HepG2 (cell line): ENCODE measurements around the gene ZNF792. TPM values are rescaled to one million over a fixed set of nuclear protein-coding genes. Genes with fewer than 3 reads are reported as not detected.
"Not testable (repeated sequence)": the region's sequence is repeated elsewhere in the genome, so short reads cannot be mapped to it uniquely, and the experiment has no call there.

Source experiments
- ATAC-seq: fragments of 200-7000 bp; cut with Tn5 transposase; 3 replicates; pipeline ENCODE4 v1.9.1; 2020; ENCODE audit warnings: mild to moderate bottlenecking, moderate library complexity
- BruUV-seq: library from RNA; stranded (reverse); fragments of 400-500 nt; replicated peaks from 2 replicates; lab custom pipeline; 2021; lab: Mats Ljungman, UMichigan
- CTCF ChIA-PET: fragments of 300-600 bp; formaldehyde crosslinking; extraction: SDS; loops from one replicate; lab custom pipeline; 2021; ENCODE audit warnings: low total read pairs, inconsistent platforms, low intra/inter-chr PET ratio; lab: Yijun Ruan, JAX
- POLR2A ChIA-PET: fragments of 350-600 bp; sonication (Branson Sonifier 250); formaldehyde crosslinking; loops from one replicate; lab custom pipeline; 2020; ENCODE audit warnings: antibody characterized with exemption, inconsistent platforms; lab: Yijun Ruan, JAX
- DNase-seq: peaks from one replicate; pipeline ENCODE4 v3.0.0-alpha.2; 2015; ENCODE audit warnings: low spot score
- FAIRE-seq: peaks from 3 replicates; lab custom pipeline; 2011; peaks lifted over from hg19 to GRCh38; lab: Jason Lieb, UNC
- H2AFZ ChIP-seq: one replicate; pipeline ENCODE4 v1.6.1; 2011; ENCODE audit warnings: low read length, inconsistent platforms
- H3K27ac ChIP-seq: fragments of 300-600 bp; 3 replicates; pipeline ENCODE4 v1.8.0; 2011; ENCODE audit warnings: mixed run types, mild to moderate bottlenecking, mixed read lengths, low read length, inconsistent platforms; ENCODE audit not compliant: insufficient read depth; ENCODE audit errors: extremely low read length
- H3K27me3 ChIP-seq, 2 experiments: fragments of 200-600 bp in 1 of 2; 2 replicates in 1 of 2; 3 replicates in 1 of 2; pipeline versions ENCODE4 v1.6.0 to v1.8.0; 2011; ENCODE audit warnings: low read length in 2 of 2, mild to moderate bottlenecking in 2 of 2, moderate library complexity in 2 of 2, inconsistent platforms in 1 of 2; ENCODE audit not compliant: insufficient read depth in 2 of 2, control insufficient read depth in 1 of 2
- H3K36me3 ChIP-seq, 2 experiments: fragments of 200-600 bp in 1 of 2; replicated peaks in 1 of 2; 2 replicates in 1 of 2; 3 replicates in 1 of 2; pipeline versions ENCODE4 v1.5.1 to v1.8.0; 2011; ENCODE audit warnings: low read length in 2 of 2, inconsistent platforms in 1 of 2; ENCODE audit not compliant: insufficient read depth in 2 of 2, control insufficient read depth in 1 of 2
- H3K4me1 ChIP-seq: 2 replicates; pipeline ENCODE4 v1.5.1; 2012; ENCODE audit warnings: low read length, inconsistent platforms; ENCODE audit not compliant: insufficient read depth
- H3K4me2 ChIP-seq: 2 replicates; pipeline ENCODE4 v1.6.0; 2011; ENCODE audit warnings: low read depth, low read length, inconsistent platforms
- H3K4me3 ChIP-seq, 3 experiments: fragments of 200-600 bp in 1 of 3; sonication (generic), shearing (Covaris generic) in 1 of 3; replicated peaks in 1 of 3; 2 replicates each; pipeline ENCODE4 v1.5.1; 2011 to 2016; ENCODE audit warnings: low read length in 3 of 3, inconsistent platforms in 2 of 3, low read depth in 2 of 3, mild to moderate bottlenecking in 2 of 3, control low read depth in 1 of 3, mixed read lengths in 1 of 3; ENCODE audit not compliant: insufficient read depth in 1 of 3
- H3K79me2 ChIP-seq: one replicate; pipeline ENCODE4 v1.6.1; 2011; ENCODE audit warnings: low read length, inconsistent platforms; ENCODE audit not compliant: insufficient read depth
- H3K9ac ChIP-seq: 2 replicates; pipeline ENCODE4 v1.6.0; 2011; ENCODE audit warnings: mild to moderate bottlenecking, low read depth, low read length, inconsistent platforms; ENCODE audit not compliant: insufficient read depth
- H3K9me3 ChIP-seq: 2 replicates; pipeline ENCODE4 v1.5.1; 2012; ENCODE audit warnings: mild to moderate bottlenecking, low read length
- H4K20me1 ChIP-seq: 2 replicates; pipeline ENCODE4 v1.6.0; 2011; ENCODE audit warnings: inconsistent platforms, mild to moderate bottlenecking, low read length, moderate library complexity; ENCODE audit not compliant: insufficient read depth
- DMAP1 ChIP-seq: IDR thresholded peaks from 2 replicates; pipeline ENCODE4 v1.6.1; 2016
- NR2F6 ChIP-seq, 2 experiments: IDR thresholded peaks; 2 replicates each; pipeline ENCODE4 v1.6.1; 2016; ENCODE audit warnings: antibody characterized with exemption in 1 of 2, mild to moderate bottlenecking in 1 of 2
- PHF21A ChIP-seq: sonication (generic); formaldehyde crosslinking; IDR thresholded peaks from 2 replicates; pipeline ENCODE4 v1.5.0; 2020; ENCODE audit warnings: mild to moderate bottlenecking, missing genetic modification reagents
- TARDBP ChIP-seq: sonication (generic); formaldehyde crosslinking; IDR thresholded peaks from 2 replicates; pipeline ENCODE4 v1.8.0; 2022; ENCODE audit warnings: mild to moderate bottlenecking, missing genetic modification reagents
- XRCC5 ChIP-seq: fragments of 200-400 bp; formaldehyde crosslinking; optimal IDR thresholded peaks from 2 replicates; pipeline ENCODE3; 2017; ENCODE audit warnings: mild to moderate bottlenecking, low read length
- ZBTB1 ChIP-seq: sonication (generic); formaldehyde crosslinking; IDR thresholded peaks from 2 replicates; pipeline ENCODE4 v1.4.0; 2020; ENCODE audit warnings: missing genetic modification reagents, borderline replicate concordance
- ZNF121 ChIP-seq: sonication (generic); formaldehyde crosslinking; IDR thresholded peaks from 2 replicates; pipeline ENCODE4 v1.5.0; 2020; ENCODE audit warnings: mild to moderate bottlenecking, missing genetic modification reagents
- ZNF136 ChIP-seq: sonication (generic); formaldehyde crosslinking; IDR thresholded peaks from 2 replicates; pipeline ENCODE4 v1.8.1; 2022; ENCODE audit warnings: low read depth, mild to moderate bottlenecking, moderate library complexity, missing genetic modification reagents
- ZNF232 ChIP-seq: sonication (generic); formaldehyde crosslinking; IDR thresholded peaks from 2 replicates; pipeline ENCODE4 v1.4.0; 2020; ENCODE audit warnings: missing genetic modification reagents, borderline replicate concordance
- ZNF577 ChIP-seq: sonication (generic); formaldehyde crosslinking; IDR thresholded peaks from 2 replicates; pipeline ENCODE4 v1.4.0; 2020; ENCODE audit warnings: mild to moderate bottlenecking, low read depth, missing genetic modification reagents, borderline replicate concordance
- ZNF607 ChIP-seq: sonication (generic); formaldehyde crosslinking; IDR thresholded peaks from 2 replicates; pipeline ENCODE4 v1.5.1; 2020; ENCODE audit warnings: missing genetic modification reagents, mild to moderate bottlenecking, borderline replicate concordance
- ZNF83 ChIP-seq: sonication (generic); formaldehyde crosslinking; IDR thresholded peaks from 2 replicates; pipeline ENCODE4 v1.4.0; 2020; ENCODE audit warnings: missing genetic modification reagents, mild to moderate bottlenecking, borderline replicate concordance
- WGBS: methylation state at CpG from one replicate; pipeline ENCODE4 v1.1.6; 2017; ENCODE audit warnings: low lambda C conversion rate; 5-methylcytosine and 5-hydroxymethylcytosine counted together
- in situ Hi-C: cut with HindIII; loops from 2 replicates; pipeline ENCODE4 v1.10.0; 2017; ENCODE audit warnings: low pct_unique_long_range_greater_than_20kb; ENCODE audit not compliant: extremely low pct_ligation_motif_present
- intact Hi-C: fragments of 100-400 bp; cut with micrococcal nuclease; formaldehyde crosslinking; loops from one replicate; pipeline ENCODE4 v1.10.0; 2022; ENCODE audit not compliant: unreplicated experiment
- polyA plus RNA-seq, 8 experiments: library from polyadenylated mRNA; depleted of rRNA in 3 of 8; stranded (reverse) in 7 of 8; unstranded in 1 of 8; fragments of >200 nt; fragmentation: Illumina TruSeq in 4 of 8; extraction: Trizol in 4 of 8; gene quantifications; 2 replicates each; pipeline versions ENCODE4 v1.2.1 to v1.2.3, GENCODE V29; 2011 to 2016; ENCODE audit warnings: low read depth in 4 of 8, missing spikeins in 1 of 8, mixed read lengths in 1 of 8; ENCODE audit not compliant: insufficient read depth in 1 of 8
- total RNA-seq, 5 experiments: library from RNA; depleted of rRNA; stranded (reverse); fragments of >200 nt; fragmentation: Illumina TruSeq; extraction: Trizol; gene quantifications; 2 replicates each; pipeline ENCODE4 v1.2.3, GENCODE V29; 2016; ENCODE audit warnings: low read depth in 1 of 5
- TF ChIP-seq, protein P1 (sequence below): sonication (generic); formaldehyde crosslinking; IDR thresholded peaks from 2 replicates; pipeline ENCODE4 v1.5.0; 2020; ENCODE audit warnings: missing genetic modification reagents

Gene ZNF792
- total and polyA plus RNA-seq, 2 of the 13 experiments (the other 11 are each of a cell fraction or from before 2014, with no cell fraction given), result 5.5 to 11.5 TPM

DNA sequence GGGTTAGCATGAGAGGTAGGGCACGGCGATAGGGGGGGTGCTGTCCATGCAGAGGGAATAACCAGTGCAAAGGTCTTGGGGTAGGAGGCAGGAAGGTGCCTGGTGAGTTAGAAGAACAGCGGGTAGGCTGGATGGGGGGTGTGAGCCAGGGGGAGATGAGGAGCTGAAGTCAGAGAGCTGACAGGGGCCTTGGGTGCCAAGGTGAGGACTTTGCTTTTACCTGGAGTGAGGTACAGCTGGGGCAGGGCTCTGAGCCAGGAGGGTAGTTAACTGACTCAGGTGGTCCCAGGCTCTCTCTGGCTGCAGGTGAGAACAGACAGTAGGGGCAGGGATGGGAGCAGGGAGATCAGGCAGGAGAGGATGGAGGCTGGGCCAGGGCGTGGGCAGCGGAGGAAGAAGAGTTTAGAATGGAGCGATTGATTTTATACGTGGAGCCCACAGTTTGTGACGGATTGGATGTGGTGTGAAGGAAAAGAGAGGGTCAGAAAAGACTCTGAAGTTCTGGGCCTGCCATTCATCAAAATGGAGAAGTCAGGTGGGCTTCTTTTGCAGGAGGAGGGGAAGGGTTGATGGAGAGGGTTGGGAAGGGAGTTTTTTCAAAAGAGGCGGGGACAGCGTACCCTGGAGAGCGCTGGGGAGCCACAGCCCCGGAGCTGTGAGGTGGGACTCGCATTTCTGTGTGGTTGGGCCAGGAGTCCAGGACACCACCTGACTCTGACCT is 34.9 kb upstream of the ZNF792 start (continued):
- TF ChIP-seq ZBTB1 (no peak), XRCC5 (no peak), ZNF607 (CRISPR knock-in tag) (no peak), TARDBP (CRISPR knock-in tag) (no peak), PHF21A (CRISPR knock-in tag) (no peak), ZNF577 (CRISPR knock-in tag) (no peak), DMAP1 (no peak; the same call in 1 of the 2 replicates), ZNF232 (CRISPR knock-in tag) (no peak), NR2F6 (IDR thresholded peaks at IDR 0.05) (peak; percentile 44; the same call in 1 of the 2 replicates), NR2F6 (CRISPR knock-in tag; IDR thresholded peaks at IDR 0.05) (peak; percentile 61; the same call in 1 of the 2 replicates), ZNF83 (CRISPR knock-in tag) (no peak), ZNF136 (no peak)
- TF ChIP-seq, protein P1, sequence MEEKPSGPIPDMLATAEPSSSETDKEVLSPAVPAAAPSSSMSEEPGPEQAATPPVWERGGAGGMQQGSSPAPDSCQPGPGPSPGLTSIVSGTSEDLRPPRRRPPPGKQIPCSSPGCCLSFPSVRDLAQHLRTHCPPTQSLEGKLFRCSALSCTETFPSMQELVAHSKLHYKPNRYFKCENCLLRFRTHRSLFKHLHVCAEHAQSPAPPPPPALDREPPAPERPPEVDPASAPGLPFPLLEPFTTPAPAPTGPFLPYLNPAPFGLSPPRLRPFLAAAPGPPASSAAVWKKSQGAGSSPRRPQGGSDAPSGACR (CRISPR knock-in tag), result peak; percentile 53; the same call in 1 of the 2 replicates

- Histone ChIP-seq H3K4me3 (peak overlapping the region in 1 of 3 experiments; percentile 86; a peak in 3 of 6 replicates), H3K4me1 (peaks cover 79% of the 10 kb centered on the region), H3K4me2 (peak overlapping the region; percentile 91), H3K79me2 (peaks cover 27% of the 10 kb centered on the region), H4K20me1 (peaks cover 15% of the 10 kb centered on the region)
- H3K9ac ChIP-seq, DNase-seq, POLR2A ChIA-PET, CTCF ChIA-PET, BruUV-seq, H3K36me3 ChIP-seq, H3K27ac ChIP-seq, ATAC-seq, H3K9me3 ChIP-seq, FAIRE-seq, H2AFZ ChIP-seq, in situ Hi-C loops, H3K27me3 ChIP-seq: not testable (repeated sequence)
- intact Hi-C loops, result loop anchor here (5.0 kb wide), 1 partner anchor 44 kb away; the partner anchor contains the start of gene HPN
- WGBS, result 89% methylated on average over 7 of the region's 7 CpGs
- TF ChIP-seq ZNF121, result peak; percentile 76
Observed at GRCh38 chr19:34998224-34998623, 34.2 kb upstream of the ZNF792 start.
